ENCODE results near the gene QPRT. TPM values are rescaled to one million over a fixed set of nuclear protein-coding genes. Genes with fewer than 3 reads are reported as not detected.
"Not testable (repeated sequence)": the region's sequence is repeated elsewhere in the genome, so short reads cannot be mapped to it uniquely, and the experiment has no call there.

The QPRT gene
- polyA plus RNA-seq, 1 of the 3 experiments (the other 2 are of a cell fraction) = 12.5 TPM

DNA sequence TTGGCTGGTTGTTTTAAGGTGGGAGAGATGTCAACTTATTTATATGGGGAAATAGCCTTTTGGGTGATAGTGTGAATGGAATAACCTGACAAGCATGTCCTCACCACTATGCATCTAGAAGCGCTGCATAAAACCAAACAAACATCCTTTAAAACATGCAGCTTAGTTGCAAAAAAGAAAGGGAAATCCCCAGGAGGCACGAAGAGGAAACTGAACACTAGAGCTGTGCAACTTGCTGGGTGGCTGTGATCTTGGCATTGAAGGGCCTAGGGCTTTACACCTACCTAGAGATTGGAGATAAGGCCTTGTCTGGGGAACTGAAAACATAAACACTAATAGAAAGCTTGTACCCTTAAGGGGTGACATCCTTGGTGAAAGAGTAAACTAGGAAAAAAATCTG is 59.5 kb downstream of the QPRT start (continued):
- no peak for TF ChIP-seq TAF1 (IDR thresholded peaks at IDR 0.05; ENCODE audit: borderline replicate concordance, low read depth, low read length)

DNA sequence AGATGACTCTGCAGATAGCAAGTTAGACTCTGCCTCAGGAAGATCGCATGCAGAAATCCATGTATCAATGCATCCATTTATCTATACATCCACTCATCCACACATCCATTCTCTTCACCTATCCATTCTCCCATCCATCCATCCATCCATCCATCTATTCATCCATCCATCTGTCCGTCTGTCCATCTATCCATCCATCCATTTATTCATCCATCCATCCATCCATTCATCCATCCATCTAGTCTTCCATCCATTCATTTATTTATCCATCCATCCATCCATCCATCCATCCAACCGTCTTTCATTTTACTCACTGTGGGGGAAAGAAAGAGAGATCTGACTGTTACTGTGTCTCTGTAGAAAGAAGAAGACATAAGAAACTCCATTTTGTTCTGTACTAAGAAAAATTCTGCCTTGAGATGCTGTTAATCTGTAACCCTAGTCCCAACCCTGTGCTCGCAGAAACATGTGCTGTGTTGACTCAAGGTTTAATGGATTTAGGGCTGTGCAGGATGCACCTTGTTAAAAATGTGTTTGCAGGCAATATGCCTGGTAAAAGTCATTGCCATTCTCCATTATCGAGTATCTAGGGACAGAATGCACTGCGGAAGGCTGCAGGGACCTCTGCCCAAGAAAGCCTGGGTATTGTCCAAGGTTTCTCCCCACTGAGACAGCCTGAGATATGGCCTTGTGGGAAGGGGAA is 61.1 kb downstream of the QPRT start:
- H3K27me3 ChIP-seq (ENCODE audit: insufficient read depth); H3K9ac ChIP-seq; H3K9me2 ChIP-seq; H3K4me1 ChIP-seq (ENCODE audit: control insufficient read depth in 1 of 2, insufficient read depth in 2 of 2, low read depth in 1 of 2, low read length in 1 of 2); H3K27ac ChIP-seq (ENCODE audit: low read depth in 2 of 2, low read length in 1 of 2); H3K4me3 ChIP-seq (ENCODE audit: low read depth in 2 of 2, low read length in 1 of 2); H3K36me3 ChIP-seq (replicated peaks in 1 of 2; ENCODE audit: control insufficient read depth in 1 of 2, insufficient read depth in 2 of 2, low read length in 1 of 2); H3K79me2 ChIP-seq (ENCODE audit: insufficient read depth); POLR2A ChIA-PET; H2AFZ ChIP-seq (ENCODE audit: low read depth); H3K9me3 ChIP-seq; H4K20me1 ChIP-seq (ENCODE audit: insufficient read depth); H3K4me2 ChIP-seq; DNase-seq; H3F3A ChIP-seq (replicated peaks; ENCODE audit: insufficient read depth): not testable (repeated sequence)
- 65% methylated on average over 6 of the region's 6 CpGs for WGBS (ENCODE audit: low lambda C conversion rate)
- CTCF ChIA-PET = interaction anchor here (2.1 kb wide), 1 partner anchor 10 kb away, joined by 6 read pairs; no protein-coding TSS in a partner anchor

DNA sequence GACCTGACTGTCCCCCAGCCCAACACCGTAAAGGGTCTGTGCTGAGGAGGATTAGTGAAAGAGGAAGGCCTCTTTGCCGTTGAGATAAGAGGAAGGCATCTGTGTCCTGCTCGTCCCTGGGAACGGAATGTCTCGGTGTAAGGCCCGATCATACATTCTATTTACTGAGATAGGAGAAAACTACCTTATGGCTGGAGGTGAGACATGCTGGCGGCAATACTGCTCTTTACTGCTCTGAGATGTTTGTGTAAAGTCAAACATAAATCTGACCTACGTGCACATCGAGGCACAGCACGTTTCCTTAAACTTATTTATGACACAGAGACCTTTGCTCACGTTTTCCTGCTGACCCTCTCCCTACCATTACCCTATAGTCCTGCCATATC is 61.6 kb downstream of the QPRT start:
- H3K4me2 ChIP-seq; H3K9me3 ChIP-seq; H4K20me1 ChIP-seq (ENCODE audit: insufficient read depth); H3K9me2 ChIP-seq; DNase-seq; H3K79me2 ChIP-seq (ENCODE audit: insufficient read depth); H3K4me1 ChIP-seq (ENCODE audit: control insufficient read depth in 1 of 2, insufficient read depth in 2 of 2, low read depth in 1 of 2, low read length in 1 of 2); H3K27ac ChIP-seq (ENCODE audit: low read depth in 2 of 2, low read length in 1 of 2); POLR2A ChIA-PET; H3K4me3 ChIP-seq (ENCODE audit: low read depth in 2 of 2, low read length in 1 of 2); CTCF ChIA-PET; H3K27me3 ChIP-seq (ENCODE audit: insufficient read depth); H2AFZ ChIP-seq (ENCODE audit: low read depth); H3F3A ChIP-seq (replicated peaks; ENCODE audit: insufficient read depth); H3K36me3 ChIP-seq (replicated peaks in 1 of 2; ENCODE audit: control insufficient read depth in 1 of 2, insufficient read depth in 2 of 2, low read length in 1 of 2); H3K9ac ChIP-seq: not testable (repeated sequence)
- 71% methylated on average over 11 of the region's 11 CpGs for WGBS (ENCODE audit: low lambda C conversion rate)

DNA sequence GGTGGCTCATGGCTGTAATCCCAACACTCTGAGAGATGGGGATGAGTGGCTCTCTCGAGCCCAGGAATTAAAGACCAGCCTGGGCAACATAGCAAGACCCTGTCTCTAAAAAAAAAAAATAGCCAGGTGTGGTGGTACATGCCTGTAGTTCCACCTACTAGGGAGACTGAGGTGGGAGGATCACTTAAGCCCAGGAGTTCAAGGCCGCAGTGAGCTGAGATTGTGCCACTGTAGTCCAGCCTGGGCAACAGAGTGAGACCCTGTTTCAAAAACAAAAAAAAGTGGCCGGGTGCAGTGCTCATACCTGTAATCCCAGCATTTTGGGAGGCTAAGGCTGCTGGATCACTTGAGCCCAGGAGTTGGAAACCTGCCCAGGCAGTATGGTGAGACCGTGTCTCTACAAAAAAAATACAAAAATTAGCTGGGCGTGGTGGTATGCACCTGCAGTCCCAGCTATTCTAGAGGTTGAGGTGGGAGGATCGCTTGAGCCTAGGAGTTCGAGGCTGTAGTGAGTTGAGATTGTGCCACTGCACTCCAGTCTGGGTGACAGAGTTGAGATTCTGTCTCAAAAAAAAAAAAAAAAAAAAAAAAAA is 63.8 kb downstream of the QPRT start:
- Histone ChIP-seq H4K20me1 (ENCODE audit: insufficient read depth) (no peaks in the 10 kb centered on the region), H3K4me2 (no peak overlapping the region), H3K4me1 (ENCODE audit: control insufficient read depth in 1 of 2, insufficient read depth in 2 of 2, low read depth in 1 of 2, low read length in 1 of 2) (no peaks in the 10 kb centered on the region), H3F3A (replicated peaks; ENCODE audit: insufficient read depth) (no peaks in the 10 kb centered on the region), H3K9me2 (no peaks in the 10 kb centered on the region), H3K4me3 (ENCODE audit: low read depth in 2 of 2, low read length in 1 of 2) (no peak overlapping the region), H3K27ac (ENCODE audit: low read depth in 2 of 2, low read length in 1 of 2) (no peak overlapping the region), H3K79me2 (ENCODE audit: insufficient read depth) (no peaks in the 10 kb centered on the region), H3K36me3 (replicated peaks in 1 of 2; ENCODE audit: control insufficient read depth in 1 of 2, insufficient read depth in 2 of 2, low read length in 1 of 2) (no peaks in the 10 kb centered on the region), H3K27me3 (ENCODE audit: insufficient read depth) (no peaks in the 10 kb centered on the region), H2AFZ (ENCODE audit: low read depth) (no peak overlapping the region), H3K9me3 (no peaks in the 10 kb centered on the region), H3K9ac (no peak overlapping the region)
- 61% methylated on average over 7 of the region's 7 CpGs for whole genome bisulfite sequencing (ENCODE audit: low lambda C conversion rate)
- DNase-seq = no peak
- CTCF ChIA-PET = no interaction called here
- POLR2A ChIA-PET = no interaction called here
- TF ChIP-seq, protein P1, sequence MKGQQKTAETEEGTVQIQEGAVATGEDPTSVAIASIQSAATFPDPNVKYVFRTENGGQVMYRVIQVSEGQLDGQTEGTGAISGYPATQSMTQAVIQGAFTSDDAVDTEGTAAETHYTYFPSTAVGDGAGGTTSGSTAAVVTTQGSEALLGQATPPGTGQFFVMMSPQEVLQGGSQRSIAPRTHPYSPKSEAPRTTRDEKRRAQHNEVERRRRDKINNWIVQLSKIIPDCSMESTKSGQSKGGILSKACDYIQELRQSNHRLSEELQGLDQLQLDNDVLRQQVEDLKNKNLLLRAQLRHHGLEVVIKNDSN (IDR thresholded peaks at IDR 0.05; ENCODE audit: borderline replicate concordance, low read depth) = no peak
- TF ChIP-seq MXI1 (IDR thresholded peaks at IDR 0.05; ENCODE audit: low read depth, low read length) = no peak
- no peak for TF ChIP-seq RXRA (IDR thresholded peaks at IDR 0.05; ENCODE audit: borderline replicate concordance, low read depth)
- no peak for TF ChIP-seq GATA2 (CRISPR knock-in tag; IDR thresholded peaks at IDR 0.05)
- TF ChIP-seq MEF2A (IDR thresholded peaks at IDR 0.05; ENCODE audit: borderline replicate concordance, low read depth) = no peak
- TF ChIP-seq, protein P2, sequence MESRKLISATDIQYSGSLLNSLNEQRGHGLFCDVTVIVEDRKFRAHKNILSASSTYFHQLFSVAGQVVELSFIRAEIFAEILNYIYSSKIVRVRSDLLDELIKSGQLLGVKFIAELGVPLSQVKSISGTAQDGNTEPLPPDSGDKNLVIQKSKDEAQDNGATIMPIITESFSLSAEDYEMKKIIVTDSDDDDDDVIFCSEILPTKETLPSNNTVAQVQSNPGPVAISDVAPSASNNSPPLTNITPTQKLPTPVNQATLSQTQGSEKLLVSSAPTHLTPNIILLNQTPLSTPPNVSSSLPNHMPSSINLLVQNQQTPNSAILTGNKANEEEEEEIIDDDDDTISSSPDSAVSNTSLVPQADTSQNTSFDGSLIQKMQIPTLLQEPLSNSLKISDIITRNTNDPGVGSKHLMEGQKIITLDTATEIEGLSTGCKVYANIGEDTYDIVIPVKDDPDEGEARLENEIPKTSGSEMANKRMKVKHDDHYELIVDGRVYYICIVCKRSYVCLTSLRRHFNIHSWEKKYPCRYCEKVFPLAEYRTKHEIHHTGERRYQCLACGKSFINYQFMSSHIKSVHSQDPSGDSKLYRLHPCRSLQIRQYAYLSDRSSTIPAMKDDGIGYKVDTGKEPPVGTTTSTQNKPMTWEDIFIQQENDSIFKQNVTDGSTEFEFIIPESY (IDR thresholded peaks at IDR 0.05; ENCODE audit: borderline replicate concordance, low read depth) = no peak
- TF ChIP-seq, protein P3, sequence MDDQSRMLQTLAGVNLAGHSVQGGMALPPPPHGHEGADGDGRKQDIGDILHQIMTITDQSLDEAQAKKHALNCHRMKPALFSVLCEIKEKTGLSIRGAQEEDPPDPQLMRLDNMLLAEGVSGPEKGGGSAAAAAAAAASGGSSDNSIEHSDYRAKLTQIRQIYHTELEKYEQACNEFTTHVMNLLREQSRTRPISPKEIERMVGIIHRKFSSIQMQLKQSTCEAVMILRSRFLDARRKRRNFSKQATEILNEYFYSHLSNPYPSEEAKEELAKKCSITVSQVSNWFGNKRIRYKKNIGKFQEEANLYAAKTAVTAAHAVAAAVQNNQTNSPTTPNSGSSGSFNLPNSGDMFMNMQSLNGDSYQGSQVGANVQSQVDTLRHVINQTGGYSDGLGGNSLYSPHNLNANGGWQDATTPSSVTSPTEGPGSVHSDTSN (IDR thresholded peaks at IDR 0.05) = no peak
- no peak for TF ChIP-seq YY1 (IDR thresholded peaks at IDR 0.05; ENCODE audit: low read depth)
- TF ChIP-seq, protein P4, sequence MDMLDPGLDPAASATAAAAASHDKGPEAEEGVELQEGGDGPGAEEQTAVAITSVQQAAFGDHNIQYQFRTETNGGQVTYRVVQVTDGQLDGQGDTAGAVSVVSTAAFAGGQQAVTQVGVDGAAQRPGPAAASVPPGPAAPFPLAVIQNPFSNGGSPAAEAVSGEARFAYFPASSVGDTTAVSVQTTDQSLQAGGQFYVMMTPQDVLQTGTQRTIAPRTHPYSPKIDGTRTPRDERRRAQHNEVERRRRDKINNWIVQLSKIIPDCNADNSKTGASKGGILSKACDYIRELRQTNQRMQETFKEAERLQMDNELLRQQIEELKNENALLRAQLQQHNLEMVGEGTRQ (IDR thresholded peaks at IDR 0.05; ENCODE audit: borderline replicate concordance, low read depth, low read length) = no peak
- no peak for TF ChIP-seq TCF12 (IDR thresholded peaks at IDR 0.05)
- no peak for TF ChIP-seq POLR2AphosphoS5 (IDR thresholded peaks at IDR 0.05; ENCODE audit: low read depth, low read length)
- TF ChIP-seq NFIC (IDR thresholded peaks at IDR 0.05; ENCODE audit: borderline replicate concordance) = no peak
- TF ChIP-seq GABPA (IDR thresholded peaks at IDR 0.05; ENCODE audit: low read depth) = no peak

Measured in SK-N-SH (cell line).